ENCODE results near the gene SNED1.

Gene SNED1

DNA sequence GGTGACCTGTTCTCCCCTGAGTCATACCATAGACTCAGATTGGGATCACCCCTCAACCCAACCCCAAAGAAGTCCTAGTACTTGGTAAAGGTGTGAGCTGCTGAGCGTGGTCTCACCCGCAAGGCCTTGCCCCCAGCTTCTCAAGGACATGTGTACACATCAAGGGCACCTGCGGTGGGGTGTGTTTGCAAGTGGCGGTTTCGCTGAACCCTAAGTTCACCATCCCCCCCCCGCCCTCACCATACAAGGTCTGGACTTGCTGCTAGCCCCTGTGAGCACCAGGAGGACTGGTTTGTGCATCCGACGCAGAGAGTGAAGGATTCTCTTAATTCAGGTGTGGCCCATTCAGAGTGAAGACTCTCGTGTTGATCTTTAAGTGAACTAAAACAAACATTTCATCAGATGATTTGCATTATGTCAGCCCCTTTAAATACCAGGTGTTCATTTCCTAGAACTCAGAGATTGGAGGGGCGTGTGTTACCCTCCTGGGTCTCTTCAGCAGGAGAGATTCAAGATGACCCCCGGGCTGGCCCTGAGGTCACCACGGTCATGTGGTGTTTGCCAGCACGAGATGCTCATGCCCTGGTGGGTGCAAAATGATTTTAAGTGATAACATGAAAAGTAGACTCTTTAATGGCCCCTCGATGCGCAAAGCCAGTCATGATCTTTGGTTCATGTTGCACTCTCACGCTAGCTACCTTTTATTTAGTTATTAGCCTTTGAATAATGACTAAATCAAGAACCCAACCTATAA lies 75.8 kb downstream of the SNED1 start:
- Histone ChIP-seq H3K36me3 (ENCODE audit: control insufficient read depth, insufficient read depth, low read length) (peaks cover 3% of the 10 kb centered on the region), H3K27ac (ENCODE audit: low read depth, low read length, severe bottlenecking) (no peak overlapping the region), H3K4me3 (ENCODE audit: extremely low read depth, insufficient read depth, low read length, poor library complexity, severe bottlenecking) (no peak overlapping the region), H3K4me1 (ENCODE audit: control insufficient read depth, insufficient read depth, low read length, poor library complexity, severe bottlenecking) (no peaks in the 10 kb centered on the region), H3K9me3 (ENCODE audit: control insufficient read depth, low read length) (no peaks in the 10 kb centered on the region)
- 95 to 97% methylated on average over 13 to 14 of the region's 16 CpGs for WGBS, 2 experiments (ENCODE audit: insufficient coverage in 2 of 2)

GRCh38 chr2:241074901-241075540 lies 76.6 kb downstream of the SNED1 start:
- Histone ChIP-seq H3K4me1 (ENCODE audit: control insufficient read depth, insufficient read depth, low read length, poor library complexity, severe bottlenecking) (no peaks in the 10 kb centered on the region), H3K36me3 (ENCODE audit: control insufficient read depth, insufficient read depth, low read length) (peaks cover 3% of the 10 kb centered on the region), H3K9me3 (ENCODE audit: control insufficient read depth, low read length) (no peaks in the 10 kb centered on the region), H3K4me3 (ENCODE audit: extremely low read depth, insufficient read depth, low read length, poor library complexity, severe bottlenecking) (no peak overlapping the region), H3K27ac (ENCODE audit: low read depth, low read length, severe bottlenecking) (no peak overlapping the region)
- 95 to 96% methylated on average over 11 of the region's 16 CpGs for WGBS, 2 experiments (ENCODE audit: insufficient coverage in 2 of 2)

- WGBS, 2 experiments (ENCODE audit: insufficient coverage in 2 of 2): 92 to 99% methylated on average over 17 to 18 of the region's 18 CpGs
- Histone ChIP-seq H3K27ac (ENCODE audit: low read depth, low read length, severe bottlenecking) (no peak overlapping the region), H3K36me3 (ENCODE audit: control insufficient read depth, insufficient read depth, low read length) (no peaks in the 10 kb centered on the region), H3K9me3 (ENCODE audit: control insufficient read depth, low read length) (no peaks in the 10 kb centered on the region), H3K4me3 (ENCODE audit: extremely low read depth, insufficient read depth, low read length, poor library complexity, severe bottlenecking) (no peak overlapping the region), H3K4me1 (ENCODE audit: control insufficient read depth, insufficient read depth, low read length, poor library complexity, severe bottlenecking) (no peaks in the 10 kb centered on the region)
Measured at GRCh38 chr2:241080405-241081189, 82.2 kb downstream of the SNED1 start.

- Histone ChIP-seq H3K36me3 (ENCODE audit: control insufficient read depth, insufficient read depth, low read length) (peaks cover 4% of the 10 kb centered on the region), H3K4me1 (ENCODE audit: control insufficient read depth, insufficient read depth, low read length, poor library complexity, severe bottlenecking) (no peaks in the 10 kb centered on the region)
- WGBS, 2 experiments (ENCODE audit: insufficient coverage in 2 of 2): 79 to 82% methylated on average over 6 to 7 of the region's 9 CpGs
Measured at GRCh38 chr2:241081190-241081642, 82.8 kb downstream of the SNED1 start.

GRCh38 chr2:241081643-241082340 lies 83.4 kb downstream of the SNED1 start:
- Histone ChIP-seq H3K4me3 (ENCODE audit: extremely low read depth, insufficient read depth, low read length, poor library complexity, severe bottlenecking) (no peak overlapping the region), H3K4me1 (ENCODE audit: control insufficient read depth, insufficient read depth, low read length, poor library complexity, severe bottlenecking) (no peaks in the 10 kb centered on the region), H3K36me3 (ENCODE audit: control insufficient read depth, insufficient read depth, low read length) (peaks cover 10% of the 10 kb centered on the region), H3K27ac (ENCODE audit: low read depth, low read length, severe bottlenecking) (peak overlapping the region; percentile 2), H3K9me3 (ENCODE audit: control insufficient read depth, low read length) (no peaks in the 10 kb centered on the region)
- WGBS, 2 experiments (ENCODE audit: insufficient coverage in 2 of 2): 88% methylated on average over 23 to 25 of the region's 28 CpGs

More at GRCh38 chr2:241081190-241081642, 82.8 kb downstream of the SNED1 start:
- no peak overlapping the region for H3K4me3 ChIP-seq (ENCODE audit: extremely low read depth, insufficient read depth, low read length, poor library complexity, severe bottlenecking)
- no peaks in the 10 kb centered on the region for H3K9me3 ChIP-seq (ENCODE audit: control insufficient read depth, low read length)
- H3K27ac ChIP-seq (ENCODE audit: low read depth, low read length, severe bottlenecking): peak overlapping the region; percentile 2

GRCh38 chr2:241082341-241083090 lies 84.1 kb downstream of the SNED1 start:
- H3K27ac ChIP-seq (ENCODE audit: low read depth, low read length, severe bottlenecking): no peak overlapping the region
- peaks cover 17% of the 10 kb centered on the region for H3K36me3 ChIP-seq (ENCODE audit: control insufficient read depth, insufficient read depth, low read length)
- no peak overlapping the region for H3K4me3 ChIP-seq (ENCODE audit: extremely low read depth, insufficient read depth, low read length, poor library complexity, severe bottlenecking)
- 85 to 88% methylated on average over 11 to 12 of the region's 14 CpGs for WGBS, 2 experiments (ENCODE audit: insufficient coverage in 2 of 2)
- no peaks in the 10 kb centered on the region for H3K9me3 ChIP-seq (ENCODE audit: control insufficient read depth, low read length)
- no peaks in the 10 kb centered on the region for H3K4me1 ChIP-seq (ENCODE audit: control insufficient read depth, insufficient read depth, low read length, poor library complexity, severe bottlenecking)

- Histone ChIP-seq H3K27ac (ENCODE audit: low read depth, low read length, severe bottlenecking) (no peak overlapping the region), H3K36me3 (ENCODE audit: control insufficient read depth, insufficient read depth, low read length) (peaks cover 22% of the 10 kb centered on the region), H3K4me3 (ENCODE audit: extremely low read depth, insufficient read depth, low read length, poor library complexity, severe bottlenecking) (no peak overlapping the region), H3K9me3 (ENCODE audit: control insufficient read depth, low read length) (no peaks in the 10 kb centered on the region), H3K4me1 (ENCODE audit: control insufficient read depth, insufficient read depth, low read length, poor library complexity, severe bottlenecking) (no peaks in the 10 kb centered on the region)
- 89 to 95% methylated on average over 5 of the region's 5 CpGs for WGBS, 2 experiments (ENCODE audit: insufficient coverage in 2 of 2)
Measured at GRCh38 chr2:241083091-241083415, 84.6 kb downstream of the SNED1 start.

DNA sequence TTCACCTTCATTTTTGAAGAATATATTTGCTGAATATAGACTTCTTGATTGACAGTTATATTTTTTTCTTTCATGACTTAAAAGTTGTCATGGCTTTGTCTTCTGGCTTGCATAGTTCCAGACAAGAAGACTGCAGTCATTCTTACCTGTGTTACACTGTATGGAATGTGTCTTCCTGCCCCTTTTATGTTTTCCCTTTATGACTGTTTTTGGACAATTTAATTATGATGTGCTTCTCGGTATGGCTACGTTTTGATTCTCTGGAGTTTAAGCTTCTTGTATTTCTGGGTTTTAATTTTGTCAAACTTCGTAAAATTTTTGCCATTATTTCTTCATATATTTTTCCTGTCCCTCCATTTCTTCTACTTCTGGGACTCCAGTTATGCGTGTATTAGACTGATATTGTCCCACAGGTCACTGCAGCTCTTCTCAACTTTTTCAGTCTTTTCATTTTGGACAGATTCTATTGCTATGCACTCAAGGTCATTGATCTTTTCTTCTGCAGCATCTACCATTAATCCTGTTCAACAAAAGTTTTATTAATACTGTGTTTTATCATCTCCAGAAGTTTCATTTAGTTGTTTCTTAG lies 86.5 kb downstream of the SNED1 start:
- no peaks in the 10 kb centered on the region for H3K4me1 ChIP-seq (ENCODE audit: control insufficient read depth, insufficient read depth, low read length, poor library complexity, severe bottlenecking)

GRCh38 chr2:241087420-241088268 lies 89.2 kb downstream of the SNED1 start:
- H3K36me3 ChIP-seq (ENCODE audit: control insufficient read depth, insufficient read depth, low read length): peaks cover 62% of the 10 kb centered on the region
- no peak overlapping the region for H3K4me3 ChIP-seq (ENCODE audit: extremely low read depth, insufficient read depth, low read length, poor library complexity, severe bottlenecking)
- no peak overlapping the region for H3K27ac ChIP-seq (ENCODE audit: low read depth, low read length, severe bottlenecking)
- H3K4me1 ChIP-seq (ENCODE audit: control insufficient read depth, insufficient read depth, low read length, poor library complexity, severe bottlenecking): no peaks in the 10 kb centered on the region
- H3K9me3 ChIP-seq (ENCODE audit: control insufficient read depth, low read length): no peaks in the 10 kb centered on the region
- 93 to 95% methylated on average over 22 to 23 of the region's 29 CpGs for WGBS, 2 experiments (ENCODE audit: insufficient coverage in 2 of 2)

More for the DNA sequence above, 86.5 kb downstream of the SNED1 start:
- Histone ChIP-seq H3K4me3 (ENCODE audit: extremely low read depth, insufficient read depth, low read length, poor library complexity, severe bottlenecking) (no peak overlapping the region), H3K9me3 (ENCODE audit: control insufficient read depth, low read length) (no peaks in the 10 kb centered on the region), H3K36me3 (ENCODE audit: control insufficient read depth, insufficient read depth, low read length) (peaks cover 41% of the 10 kb centered on the region), H3K27ac (ENCODE audit: low read depth, low read length, severe bottlenecking) (no peak overlapping the region)
- WGBS, 2 experiments (ENCODE audit: insufficient coverage in 2 of 2): 96 to 100% methylated on average over 3 of the region's 4 CpGs
